ENCODE results near the gene CTAGE9. TPM values are rescaled to one million over a fixed set of nuclear protein-coding genes. Genes with fewer than 3 reads are reported as not detected.

The CTAGE9 gene
- total RNA-seq, 1 donor from 2014 or later = not detected

- DNase-seq (ENCODE audit: low spot score) = no peak
- intact Hi-C loops (cut with micrococcal nuclease) = loop anchor here (10.0 kb wide), 2 partner anchors 122 to 1058 kb away; partner anchors contain the start of gene ENPP1
- no peaks in the 10 kb centered on the region for H3K9me3 Mint-ChIP-seq
- H3K36me3 Mint-ChIP-seq (ENCODE audit: low read depth) = no peaks in the 10 kb centered on the region
- H3K4me3 Mint-ChIP-seq = no peak overlapping the region
- peaks cover 16% of the 10 kb centered on the region for H3K4me1 Mint-ChIP-seq (ENCODE audit: low read depth)
- no peak overlapping the region for H3K27ac Mint-ChIP-seq
- H3K27me3 Mint-ChIP-seq (ENCODE audit: insufficient read depth) = peaks cover 3% of the 10 kb centered on the region
Observed at GRCh38 chr6:131682442-131682841, 28.4 kb downstream of the CTAGE9 start.

- DNase-seq (ENCODE audit: low spot score) = no peak
- H3K4me3 Mint-ChIP-seq = no peak overlapping the region
- no peaks in the 10 kb centered on the region for H3K36me3 Mint-ChIP-seq (ENCODE audit: low read depth)
- H3K9me3 Mint-ChIP-seq = no peaks in the 10 kb centered on the region
- intact Hi-C loops (cut with micrococcal nuclease) = loop anchor here (10.0 kb wide), 2 partner anchors 123 to 1057 kb away; partner anchors contain the start of gene ENPP1
- no peak overlapping the region for H3K27ac Mint-ChIP-seq
- peaks cover 11% of the 10 kb centered on the region for H3K4me1 Mint-ChIP-seq (ENCODE audit: low read depth)
- H3K27me3 Mint-ChIP-seq (ENCODE audit: insufficient read depth) = peaks cover 3% of the 10 kb centered on the region
Observed at GRCh38 chr6:131681585-131681984, 29.2 kb downstream of the CTAGE9 start.

GRCh38 chr6:131680868-131681267 is 29.9 kb downstream of the CTAGE9 start:
- H3K27ac Mint-ChIP-seq = no peak overlapping the region
- intact Hi-C loops (cut with micrococcal nuclease) = loop anchor here (10.0 kb wide), 2 partner anchors 124 to 1056 kb away; partner anchors contain the start of gene ENPP1
- H3K36me3 Mint-ChIP-seq (ENCODE audit: low read depth) = no peaks in the 10 kb centered on the region
- no peaks in the 10 kb centered on the region for H3K9me3 Mint-ChIP-seq
- peaks cover 11% of the 10 kb centered on the region for H3K4me1 Mint-ChIP-seq (ENCODE audit: low read depth)
- H3K27me3 Mint-ChIP-seq (ENCODE audit: insufficient read depth) = peaks cover 3% of the 10 kb centered on the region
- no peak overlapping the region for H3K4me3 Mint-ChIP-seq
- no peak for DNase-seq (ENCODE audit: low spot score)

DNA sequence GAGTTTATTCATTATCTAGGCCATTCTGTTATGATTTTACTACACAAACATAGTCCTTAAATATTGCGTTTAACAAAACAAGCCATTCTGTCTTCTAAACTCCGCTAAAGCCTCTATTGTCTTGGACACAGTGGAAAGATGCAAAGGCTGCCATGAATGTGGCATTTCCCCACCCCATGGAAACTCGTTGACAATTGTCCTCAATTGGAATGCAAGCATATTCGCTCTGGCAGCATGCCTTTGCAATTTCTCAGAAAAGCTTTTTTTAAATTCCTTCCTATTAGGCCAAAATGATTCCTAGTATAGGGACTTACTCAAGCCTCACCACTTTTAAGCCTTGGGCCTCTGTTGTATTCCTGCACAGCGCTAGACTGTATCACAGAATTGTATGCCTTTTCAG is 32.4 kb downstream of the CTAGE9 start:
- H3K36me3 Mint-ChIP-seq (ENCODE audit: low read depth) = no peaks in the 10 kb centered on the region
- no peak for DNase-seq (ENCODE audit: low spot score)
- no peaks in the 10 kb centered on the region for H3K9me3 Mint-ChIP-seq
- no peak overlapping the region for H3K4me3 Mint-ChIP-seq
- peaks cover 3% of the 10 kb centered on the region for H3K27me3 Mint-ChIP-seq (ENCODE audit: insufficient read depth)
- H3K27ac Mint-ChIP-seq = no peak overlapping the region
- peaks cover 6% of the 10 kb centered on the region for H3K4me1 Mint-ChIP-seq (ENCODE audit: low read depth)
- intact Hi-C loops (cut with micrococcal nuclease) = no loop called here

GRCh38 chr6:131673184-131673583 is 37.6 kb downstream of the CTAGE9 start:
- no peaks in the 10 kb centered on the region for H3K27me3 Mint-ChIP-seq (ENCODE audit: insufficient read depth)
- no peak overlapping the region for H3K4me3 Mint-ChIP-seq
- H3K27ac Mint-ChIP-seq = no peak overlapping the region
- no peaks in the 10 kb centered on the region for H3K4me1 Mint-ChIP-seq (ENCODE audit: low read depth)
- DNase-seq (ENCODE audit: low spot score) = no peak
- no peaks in the 10 kb centered on the region for H3K9me3 Mint-ChIP-seq
- intact Hi-C loops (cut with micrococcal nuclease) = no loop called here
- no peaks in the 10 kb centered on the region for H3K36me3 Mint-ChIP-seq (ENCODE audit: low read depth)

DNA sequence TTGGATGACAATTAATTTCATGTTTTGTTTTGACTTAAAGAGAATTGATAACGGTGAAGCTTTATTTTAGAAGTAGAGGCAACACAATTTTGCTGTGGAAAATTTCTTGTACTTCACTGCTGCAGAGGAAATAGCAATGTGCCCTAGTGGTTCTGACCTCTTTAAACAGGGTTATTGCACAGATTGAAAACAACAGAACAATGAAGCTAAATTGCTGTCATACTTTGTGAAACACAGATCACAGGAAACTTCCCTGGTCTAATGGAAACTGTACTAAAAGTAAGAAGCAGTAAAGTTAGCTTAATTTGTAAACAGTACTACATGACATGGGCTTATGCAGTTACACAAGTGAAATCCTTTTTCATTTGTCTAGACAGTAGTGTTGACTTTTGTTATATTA is 40.9 kb downstream of the CTAGE9 start:
- Mint-ChIP-seq H3K36me3 (ENCODE audit: low read depth) (no peaks in the 10 kb centered on the region), H3K4me1 (ENCODE audit: low read depth) (no peaks in the 10 kb centered on the region), H3K9me3 (no peaks in the 10 kb centered on the region), H3K27ac (no peak overlapping the region), H3K27me3 (ENCODE audit: insufficient read depth) (peaks cover 2% of the 10 kb centered on the region), H3K4me3 (no peak overlapping the region)
- no peak for DNase-seq (ENCODE audit: low spot score)
- intact Hi-C loops (cut with micrococcal nuclease) = loop anchor here (2.0 kb wide), 1 partner anchor 15 kb away; no protein-coding TSS in a partner anchor

DNA sequence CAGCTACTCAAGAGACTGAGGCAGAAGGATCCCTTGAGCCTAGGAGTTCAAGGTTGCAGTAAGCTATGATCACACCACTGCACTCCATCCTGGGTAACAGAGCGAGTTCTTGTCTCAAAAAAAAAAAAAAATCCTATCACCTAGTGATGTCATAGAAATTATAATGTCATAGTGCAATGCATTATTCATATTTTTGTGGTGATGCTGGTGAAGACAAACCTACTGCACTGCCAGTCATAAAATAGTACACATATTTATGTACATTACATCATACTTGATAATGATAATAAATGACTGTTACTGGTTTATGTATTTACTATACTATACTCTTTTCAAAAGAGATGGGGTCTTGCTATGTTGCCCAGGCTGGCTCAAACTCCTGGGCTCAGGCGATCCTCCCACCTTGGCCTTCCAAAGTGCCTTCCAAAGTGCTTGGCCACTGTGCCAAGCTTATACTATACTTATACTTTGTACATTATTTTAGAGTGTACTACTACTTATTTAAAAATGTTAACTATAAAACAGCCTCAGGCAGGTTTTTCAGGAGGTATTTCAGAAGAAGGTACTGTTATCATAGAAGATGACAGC is 47.1 kb downstream of the CTAGE9 start:
- intact Hi-C loops (cut with micrococcal nuclease) = no loop called here
- Mint-ChIP-seq H3K36me3 (ENCODE audit: low read depth) (no peaks in the 10 kb centered on the region), H3K4me1 (ENCODE audit: low read depth) (no peaks in the 10 kb centered on the region), H3K4me3 (no peak overlapping the region), H3K27ac (no peak overlapping the region), H3K9me3 (no peaks in the 10 kb centered on the region), H3K27me3 (ENCODE audit: insufficient read depth) (peaks cover 2% of the 10 kb centered on the region)
- DNase-seq (ENCODE audit: low spot score) = no peak

- Mint-ChIP-seq H3K4me3 (no peak overlapping the region), H3K4me1 (ENCODE audit: low read depth) (no peaks in the 10 kb centered on the region)
- no peak for DNase-seq (ENCODE audit: low spot score)
Observed at GRCh38 chr6:131660195-131660594, 50.6 kb downstream of the CTAGE9 start.

More at GRCh38 chr6:131660195-131660594, 50.6 kb downstream of the CTAGE9 start:
- Mint-ChIP-seq H3K9me3 (no peaks in the 10 kb centered on the region), H3K27ac (no peak overlapping the region), H3K27me3 (ENCODE audit: insufficient read depth) (no peaks in the 10 kb centered on the region), H3K36me3 (ENCODE audit: low read depth) (no peaks in the 10 kb centered on the region)
- intact Hi-C loops (cut with micrococcal nuclease) = no loop called here

Other genes with a start within 250 kb of the CTAGE9 start
- gene ARG1, start 137.8 kb downstream of the CTAGE9 start, total RNA-seq = not detected in 2 replicates
- gene MED23, start 82.8 kb downstream of the CTAGE9 start, total RNA-seq = 34.0 and 36.3 TPM in 2 replicates
- 5.7 and 6.6 TPM in 2 replicates for gene ENPP3, start 73.7 kb downstream of the CTAGE9 start, total RNA-seq
- not detected in 2 replicates for gene OR2A4, start 9.6 kb downstream of the CTAGE9 start, total RNA-seq
- 1.0 and 1.2 TPM in 2 replicates for gene ENPP1, start 97.0 kb upstream of the CTAGE9 start, total RNA-seq
- gene CCN2, start 240.4 kb upstream of the CTAGE9 start, total RNA-seq = not detected in 2 replicates

Measured in activated T-helper 1 cell treated with anti-CD3 and anti-CD28 coated beads, Interleukin-12 subunit alpha, Interleukin-12 subunit beta, Interleukin-2, Interleukin-4 antibody, amounts not matched to agents 30 ng/mL and 10 ng/mL and 1 ng/mL, durations not matched to agents 14 hours and 24 hours and 36 hours (primary cell).